ENCODE data around the gene CHST4. TPM values are rescaled to one million over a fixed set of nuclear protein-coding genes. Genes with fewer than 3 reads are reported as not detected.
"Not testable (repeated sequence)": the region's sequence is repeated elsewhere in the genome, so short reads cannot be mapped to it uniquely, and the experiment has no call there.

The CHST4 gene
- under 1 TPM; 0.26 to 0.29 (median 0.29) TPM for polyA plus RNA-seq (ENCODE audit: insufficient read length in 3 of 3)
- long read RNA-seq, donor 1, result 0 reads
- long read RNA-seq, donor 2, result 0 reads
- long read RNA-seq, donor 3, result 0 reads
- long read RNA-seq, donor 4, result 0 reads
- long read RNA-seq, donor 5, result 0 reads
- long read RNA-seq, donor 6, result 0 reads
- long read RNA-seq, donor 7, result 0 reads
- long read RNA-seq, donor 8, result 0 reads
- long read RNA-seq, donor 9, result 0 reads
- long read RNA-seq, donor 10, result 0 reads
- long read RNA-seq, donor 11, result 0 reads
- long read RNA-seq, donor 12, result 0 reads
- long read RNA-seq, donor 13, result 0 reads
- long read RNA-seq, donor 14, result 0 reads
- long read RNA-seq, donor 15, result 0 reads
- long read RNA-seq, donor 16, partial matches to known transcripts, result 0 of 1 reads
- long read RNA-seq, donor 16, other reads (novel, unspliced or antisense), result 0 of 1 reads

DNA sequence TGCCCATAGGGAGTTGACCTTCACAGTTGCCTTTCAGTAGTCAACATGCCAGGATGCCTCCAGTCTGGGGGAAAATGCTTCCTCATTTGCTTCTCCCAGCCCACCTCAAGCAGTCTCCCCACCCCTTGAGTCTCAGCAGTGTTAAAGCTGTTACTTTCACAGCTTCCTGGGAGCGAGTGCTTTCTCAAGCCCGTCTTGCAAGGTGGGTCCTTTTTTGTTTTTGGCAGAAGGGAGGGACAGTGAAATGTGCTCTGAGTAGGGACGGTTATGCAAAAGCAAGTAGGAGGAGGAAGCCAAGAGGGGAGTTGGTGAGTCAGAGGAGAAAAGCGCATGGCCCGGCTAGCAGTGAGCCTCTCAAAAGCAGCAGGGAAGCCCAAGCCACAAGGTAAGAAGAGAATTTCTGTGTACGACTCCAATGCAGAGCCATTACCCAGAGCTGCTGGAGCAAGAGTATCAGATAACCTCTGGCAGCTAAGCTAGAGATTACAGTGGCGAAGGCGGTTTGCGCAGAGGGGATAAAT is at the start of gene CHST4:
TSS of gene CHST4 (plus strand) at position 316 of the 521 bp plus-strand sequence. CDS start 10,252 bp downstream, outside the sequence.
- DNase-seq (ENCODE audit: extremely low read depth in 1 of 11, low read depth in 9 of 11, low spot score in 4 of 11), result peak in 1 of 11 donors; percentile 9

DNA sequence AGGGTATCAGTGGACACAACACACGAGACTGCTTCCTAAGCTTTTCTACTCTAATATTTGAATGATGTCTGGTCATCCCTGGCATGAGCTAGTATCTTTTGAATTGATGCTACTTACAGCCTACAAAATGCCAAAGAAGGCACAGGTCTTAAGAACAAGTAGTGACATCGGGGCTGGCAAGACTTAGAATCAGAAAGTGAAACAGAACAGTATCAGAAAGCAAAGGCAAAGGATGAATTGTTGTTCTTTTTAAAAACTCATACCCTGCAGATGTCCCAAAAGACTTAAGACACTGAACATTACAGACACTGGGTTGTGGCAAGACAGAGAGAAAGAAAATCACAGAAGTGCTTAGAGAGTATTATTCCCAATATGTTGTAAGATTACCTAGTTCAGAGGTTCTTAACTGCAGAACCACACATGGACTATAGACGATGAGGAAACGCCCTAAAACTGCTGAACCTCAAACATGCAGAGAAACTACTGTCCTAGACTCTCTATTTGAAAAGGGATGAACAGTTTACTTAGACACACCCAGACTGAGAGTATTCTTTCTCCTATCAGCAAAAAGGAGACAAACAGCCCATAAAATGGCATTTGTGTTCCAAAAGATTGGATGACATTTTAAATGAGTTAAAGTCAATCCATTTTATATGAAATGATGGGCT is 49.6 kb upstream of the CHST4 start:
- no peak for DNase-seq (ENCODE audit: extremely low read depth in 1 of 11, low read depth in 9 of 11, low spot score in 4 of 11)

DNA sequence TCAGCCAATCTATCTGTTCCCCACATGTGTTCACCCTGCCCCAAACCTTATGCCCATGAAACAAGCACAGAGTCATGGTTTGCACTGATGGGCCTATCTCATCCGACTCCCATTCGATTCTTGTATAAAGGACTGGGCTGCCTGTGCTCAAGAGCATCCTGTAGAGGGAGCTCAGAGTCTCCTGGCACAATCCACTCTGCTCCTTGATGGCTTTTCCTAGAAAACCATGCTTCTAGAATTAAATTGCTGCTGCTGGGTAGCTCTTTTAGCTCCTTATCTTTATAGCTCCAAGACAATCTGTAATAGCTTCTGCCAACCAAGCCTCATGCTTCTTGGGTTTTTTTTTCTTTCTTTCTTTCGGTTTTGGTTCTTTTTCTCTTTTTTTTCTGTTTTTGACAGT is 46.8 kb upstream of the CHST4 start:
- DNase-seq (ENCODE audit: extremely low read depth in 1 of 11, low read depth in 9 of 11, low spot score in 4 of 11), result no peak

DNA sequence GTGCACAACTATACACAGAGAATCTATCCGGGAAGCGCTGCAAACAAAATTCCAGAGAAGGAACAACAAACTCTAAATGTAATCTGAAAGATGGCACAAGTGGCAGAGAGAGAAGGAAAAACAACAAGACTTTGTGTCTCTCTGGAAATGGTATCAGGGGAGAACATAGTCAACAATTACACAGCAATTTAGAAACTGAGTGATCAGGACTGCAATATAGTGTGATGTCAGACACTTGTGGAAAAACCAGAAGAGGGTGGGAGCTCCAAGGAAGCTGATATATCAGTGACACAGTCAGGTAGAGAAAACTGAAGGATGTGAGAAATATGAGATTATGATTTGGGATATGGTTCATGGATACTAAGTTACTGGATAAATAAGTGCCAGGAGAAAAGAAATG is 45.3 kb upstream of the CHST4 start:
- DNase-seq (ENCODE audit: extremely low read depth in 1 of 11, low read depth in 9 of 11, low spot score in 4 of 11), result no peak

DNA sequence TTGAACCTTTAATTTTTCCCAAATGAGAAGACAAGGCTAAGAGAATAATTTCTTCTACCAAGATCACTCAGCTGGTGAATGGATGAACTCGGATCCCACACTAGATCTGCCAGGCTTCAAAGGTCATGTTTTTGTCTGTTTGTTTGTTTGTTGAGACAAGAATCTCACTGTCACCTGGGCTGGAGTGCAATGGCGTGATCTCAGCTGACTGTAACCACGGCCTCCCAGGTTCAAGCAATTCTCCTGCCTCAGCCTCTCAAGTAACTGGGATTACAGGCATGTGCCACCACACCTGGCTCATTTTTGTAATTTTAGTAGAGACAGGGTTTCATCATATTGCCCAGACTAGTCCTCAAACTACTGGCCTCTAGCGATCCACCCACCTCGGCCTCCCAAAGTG is 43.7 kb upstream of the CHST4 start:
- no peak for DNase-seq (ENCODE audit: extremely low read depth in 1 of 11, low read depth in 9 of 11, low spot score in 4 of 11)

DNA sequence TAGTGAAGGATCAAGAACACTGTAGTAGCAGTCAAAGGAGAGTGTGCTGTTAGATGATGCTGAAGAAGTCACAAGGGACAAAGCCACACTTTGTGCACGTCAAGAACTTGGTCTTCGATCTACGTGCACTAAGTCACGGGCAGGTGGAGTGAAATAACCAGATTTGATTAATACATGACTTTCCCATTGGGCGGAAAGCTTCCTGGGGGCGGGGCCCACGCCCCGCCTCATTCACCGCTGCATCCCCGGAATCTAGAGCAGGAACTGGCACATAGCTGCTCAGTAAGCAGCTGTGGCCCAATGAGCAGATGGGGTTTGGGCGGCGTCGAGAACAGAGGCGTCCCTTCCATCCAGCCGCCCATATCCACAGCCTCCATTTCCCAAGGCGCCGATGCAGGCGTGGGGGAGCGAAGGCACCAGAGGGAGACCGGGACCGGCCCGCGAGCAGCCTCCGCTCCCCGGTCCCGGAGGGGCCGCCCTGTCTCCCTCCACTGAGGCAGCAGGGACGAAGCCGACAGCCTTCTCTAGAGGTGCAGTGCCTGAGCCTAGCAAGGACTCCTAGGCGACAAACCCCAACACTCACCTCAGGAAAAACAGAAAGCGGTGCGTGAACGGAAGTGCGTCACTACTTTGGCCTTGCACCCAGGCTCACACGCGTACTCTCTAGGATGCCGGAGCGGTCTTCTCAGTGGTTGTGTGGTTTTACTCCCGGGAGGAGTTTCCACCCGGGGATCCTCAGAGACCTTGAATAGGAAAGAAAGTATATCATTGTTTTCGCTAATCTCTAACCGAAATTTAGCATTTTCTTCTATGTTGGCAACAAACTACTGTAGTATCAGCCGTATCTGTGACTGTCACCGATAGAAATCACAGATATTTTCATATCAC is 42.0 kb upstream of the CHST4 start:
- peak; percentile 74 to 91 (median 85) for DNase-seq (ENCODE audit: extremely low read depth in 1 of 11, low read depth in 9 of 11, low spot score in 4 of 11)

DNA sequence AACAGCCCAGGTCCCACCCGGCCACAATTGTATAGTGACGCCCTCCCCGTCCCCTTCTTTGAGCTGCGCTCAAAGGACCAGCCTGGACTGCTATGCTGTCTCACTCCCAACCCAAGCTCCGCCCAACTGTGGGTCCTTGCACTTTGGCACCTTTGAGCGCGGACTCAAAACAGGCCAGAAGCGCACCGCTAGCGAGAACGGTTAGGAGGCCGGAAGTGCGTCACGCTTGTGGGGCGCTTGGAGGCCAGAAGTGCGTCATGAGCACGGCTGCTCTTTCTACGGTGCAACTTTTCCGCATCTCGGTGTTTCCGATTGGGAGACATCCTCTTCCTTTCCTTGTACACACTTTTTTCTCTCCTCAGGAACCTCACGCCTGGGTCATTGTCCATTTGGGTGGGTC is 37.1 kb upstream of the CHST4 start, which contains the start of gene ZNF19:
TSS of gene ZNF19 (minus strand) at position 203 of the 400 bp plus-strand sequence. CDS start 7,210 bp downstream, outside the sequence.
- no peak for DNase-seq (ENCODE audit: extremely low read depth in 1 of 11, low read depth in 9 of 11, low spot score in 4 of 11)

DNA sequence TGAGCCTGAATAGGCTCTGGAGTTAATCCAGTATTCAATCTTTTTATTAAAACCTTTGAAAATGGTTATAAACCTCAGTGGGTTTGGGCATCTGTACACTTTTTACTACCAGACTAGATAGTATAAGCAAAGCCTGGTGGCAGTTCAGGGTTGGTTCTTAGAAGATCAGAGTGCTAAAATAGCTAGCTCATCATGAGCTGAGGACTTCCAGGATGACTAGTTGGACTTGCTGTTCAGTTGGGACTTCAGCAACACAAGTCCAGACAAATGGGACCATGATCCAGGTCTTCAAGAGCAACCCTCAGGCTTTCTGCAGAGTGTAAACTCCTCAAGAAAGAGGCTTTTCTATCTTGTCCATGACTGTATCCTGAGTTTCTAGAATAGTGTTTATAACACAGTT is 35.9 kb upstream of the CHST4 start:
- DNase-seq (ENCODE audit: extremely low read depth in 1 of 11, low read depth in 9 of 11, low spot score in 4 of 11), result no peak

DNA sequence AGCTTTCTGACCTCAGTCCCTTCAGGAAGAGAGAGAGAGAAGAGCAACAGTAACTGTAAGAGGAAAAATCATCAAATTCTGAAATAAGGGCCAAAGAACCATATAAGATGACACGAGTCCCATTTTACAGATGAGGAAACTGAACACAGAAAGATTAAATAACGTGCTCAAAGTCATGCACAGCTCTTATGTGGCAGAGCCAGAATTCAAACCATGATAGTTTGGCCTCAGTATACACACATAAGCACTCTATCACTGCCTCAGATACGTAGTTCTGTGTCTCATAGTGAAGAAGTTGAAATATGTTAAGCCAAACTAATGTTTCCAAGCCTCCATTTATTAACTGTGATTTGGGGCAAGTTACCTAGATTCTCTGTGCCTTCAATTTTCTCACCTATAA is 35.2 kb upstream of the CHST4 start:
- DNase-seq (ENCODE audit: extremely low read depth in 1 of 11, low read depth in 9 of 11, low spot score in 4 of 11), result no peak

DNA sequence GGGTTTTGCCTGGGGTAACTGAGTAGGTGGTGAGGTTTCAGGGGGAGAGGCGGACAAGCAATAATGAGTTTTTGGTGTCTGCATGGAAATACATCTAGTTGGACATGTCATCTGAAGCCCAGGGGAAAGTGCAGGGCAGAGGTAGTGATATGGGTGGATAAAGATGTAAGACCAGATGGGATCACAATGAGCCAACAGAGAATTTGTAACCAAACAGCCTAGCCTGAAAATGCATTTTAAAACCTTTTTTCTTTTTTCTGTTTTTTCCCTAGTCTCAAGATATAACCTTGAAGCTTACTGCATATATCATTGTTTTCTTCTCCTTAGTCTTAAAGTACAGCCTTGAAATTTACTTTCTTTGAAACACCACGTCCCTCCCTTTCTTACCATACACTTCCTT is 33.4 kb upstream of the CHST4 start:
- DNase-seq (ENCODE audit: extremely low read depth in 1 of 11, low read depth in 9 of 11, low spot score in 4 of 11), result no peak

DNA sequence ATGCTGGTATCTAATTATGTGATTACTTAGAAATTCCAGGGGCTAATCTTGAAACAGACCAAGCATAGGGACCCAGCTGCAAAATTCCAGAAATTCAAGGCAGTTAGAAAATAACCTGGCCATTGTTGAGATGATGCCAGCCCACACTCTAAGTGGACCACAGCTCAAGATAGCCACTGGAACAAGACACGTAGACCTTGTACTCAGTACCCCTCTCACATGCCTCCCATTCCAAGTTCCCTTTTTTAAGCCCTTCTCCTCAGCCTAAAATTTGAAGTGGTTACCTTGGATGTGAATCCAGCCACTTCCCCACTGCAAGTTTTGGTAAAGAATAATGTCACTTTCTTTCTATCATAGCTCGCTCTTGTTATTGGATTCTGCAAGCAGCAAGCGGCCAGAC is 33.0 kb upstream of the CHST4 start:
- no peak for DNase-seq (ENCODE audit: extremely low read depth in 1 of 11, low read depth in 9 of 11, low spot score in 4 of 11)

DNA sequence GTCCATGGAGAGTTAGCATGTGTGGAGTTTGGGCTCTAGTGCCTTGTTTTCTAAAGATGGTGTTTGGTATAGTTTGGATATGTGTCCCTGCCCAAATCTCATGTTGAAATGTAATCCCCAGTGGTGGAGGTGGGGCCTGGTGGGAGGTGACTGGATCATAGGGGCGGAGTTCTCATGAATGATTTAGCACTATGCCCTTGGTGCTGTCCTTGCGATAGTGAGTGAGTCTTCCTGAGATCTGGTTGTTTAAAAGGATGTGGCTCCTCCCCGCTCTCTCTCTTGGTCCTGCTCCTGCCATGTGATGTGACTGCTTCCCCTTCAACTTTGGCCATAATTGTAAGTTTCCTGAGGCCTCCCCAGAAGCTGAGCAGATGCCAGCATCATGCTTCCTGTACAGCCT is 28.2 kb upstream of the CHST4 start:
- DNase-seq (ENCODE audit: extremely low read depth in 1 of 11, low read depth in 9 of 11, low spot score in 4 of 11), result no peak

DNA sequence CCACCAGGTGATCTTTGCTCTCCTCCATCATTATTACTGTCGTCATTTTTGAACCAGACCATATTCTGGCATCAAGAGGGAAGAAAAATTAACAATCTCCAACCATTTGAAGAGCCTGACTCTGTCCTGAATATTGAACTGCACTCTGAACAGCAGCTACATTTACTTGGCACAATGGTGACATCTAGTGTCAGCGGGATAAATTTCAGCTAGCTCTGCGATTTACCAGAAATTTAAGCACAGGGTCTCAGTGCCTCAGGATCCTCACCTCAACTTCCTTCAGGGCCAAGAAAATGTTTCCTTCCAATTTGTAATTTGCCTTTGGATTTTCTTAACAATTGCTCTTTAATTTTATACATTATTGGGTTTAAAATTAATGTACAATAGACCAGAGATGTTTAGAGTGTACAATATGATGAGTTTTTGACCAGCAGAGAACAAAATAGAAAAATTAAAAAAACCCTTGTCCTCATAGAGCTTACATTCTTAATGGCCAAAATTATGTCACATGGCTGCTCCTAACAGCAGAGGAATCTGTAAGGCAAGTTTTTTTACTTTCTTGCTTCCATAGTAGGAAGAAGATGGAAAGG is 26.4 kb upstream of the CHST4 start:
- DNase-seq (ENCODE audit: extremely low read depth in 1 of 11, low read depth in 9 of 11, low spot score in 4 of 11), result peak in 7 of 11 donors; percentile 32 to 57 (median 39)

DNA sequence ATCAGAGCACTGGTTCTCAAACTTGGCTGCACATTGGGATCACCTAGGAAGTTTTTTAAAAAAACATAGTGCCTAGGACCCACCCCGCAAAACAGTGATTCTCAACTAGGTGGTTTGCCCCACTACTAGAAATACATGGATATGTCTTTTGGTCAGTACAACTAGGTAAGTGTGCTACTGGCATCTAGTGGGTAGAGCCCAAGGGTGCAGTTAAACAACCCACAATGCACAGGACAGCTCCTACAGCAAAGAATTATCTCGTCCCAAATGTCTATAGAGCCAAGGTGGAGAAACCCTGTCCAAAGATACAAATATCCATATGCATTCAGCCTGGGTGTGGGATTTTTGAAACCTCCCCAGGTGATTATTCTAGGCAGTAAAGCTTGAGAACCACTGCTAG is 25.3 kb upstream of the CHST4 start:
- DNase-seq (ENCODE audit: extremely low read depth in 1 of 11, low read depth in 9 of 11, low spot score in 4 of 11), result no peak

DNA sequence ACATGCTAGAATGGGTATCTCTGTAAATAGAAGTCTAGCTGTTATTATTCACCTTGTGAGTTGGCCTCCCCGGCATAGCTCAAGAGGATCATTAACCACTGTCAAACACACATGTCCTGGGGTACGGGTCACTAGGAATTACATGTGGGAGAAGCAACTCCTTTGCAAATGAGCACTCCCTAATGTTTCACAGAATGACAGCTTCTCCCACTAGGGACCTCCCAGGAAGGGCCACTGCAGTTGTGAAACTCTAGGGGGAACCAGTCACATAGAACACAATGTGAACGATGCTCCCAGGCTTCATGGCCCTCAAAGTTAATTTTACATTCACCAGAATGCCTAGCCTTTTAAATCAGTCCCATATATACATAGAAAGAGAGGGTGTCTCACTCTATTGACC is 24.7 kb upstream of the CHST4 start:
- DNase-seq (ENCODE audit: extremely low read depth in 1 of 11, low read depth in 9 of 11, low spot score in 4 of 11), result peak in 3 of 11 donors; percentile 29 to 41 (median 39)

DNA sequence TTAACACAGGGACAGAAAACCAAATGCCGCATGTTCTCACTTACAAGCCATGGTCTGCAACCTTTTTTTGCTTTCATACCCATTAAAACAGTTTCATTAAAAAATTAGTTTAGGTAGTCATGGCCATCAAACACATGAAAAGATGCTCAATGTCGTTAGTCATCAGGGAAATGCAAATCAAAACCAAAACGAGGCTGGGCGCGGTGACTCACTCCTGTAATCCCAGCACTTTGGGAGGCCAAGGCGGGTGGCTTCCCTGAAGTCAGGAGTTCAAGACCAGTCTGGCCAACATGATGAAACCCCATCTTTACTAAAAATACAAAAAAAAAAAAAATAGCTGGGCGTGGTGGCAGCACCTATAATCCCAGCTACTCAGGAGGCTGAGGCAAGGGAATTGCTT is 22.2 kb upstream of the CHST4 start:
- not testable (repeated sequence) for DNase-seq (ENCODE audit: extremely low read depth in 1 of 11, low read depth in 9 of 11, low spot score in 4 of 11)

DNA sequence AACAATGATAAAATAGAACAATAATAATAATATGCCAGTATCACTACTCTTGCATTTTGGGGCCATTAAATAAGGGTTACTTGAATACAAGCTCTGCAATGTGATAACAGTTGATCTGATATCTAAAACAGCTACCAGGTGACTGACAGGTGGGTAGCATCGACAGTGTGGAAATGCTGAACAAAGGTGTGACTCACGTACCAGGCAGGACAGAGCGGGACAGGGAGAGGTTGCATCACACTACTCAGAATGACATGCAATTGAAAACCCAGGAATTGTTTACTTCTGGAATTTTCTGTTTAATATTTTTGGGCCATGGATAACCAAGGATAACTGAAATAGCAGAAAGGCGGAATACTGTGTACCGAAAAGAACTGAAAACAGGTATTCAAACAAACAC is 21.3 kb upstream of the CHST4 start:
- no peak for DNase-seq (ENCODE audit: extremely low read depth in 1 of 11, low read depth in 9 of 11, low spot score in 4 of 11)

DNA sequence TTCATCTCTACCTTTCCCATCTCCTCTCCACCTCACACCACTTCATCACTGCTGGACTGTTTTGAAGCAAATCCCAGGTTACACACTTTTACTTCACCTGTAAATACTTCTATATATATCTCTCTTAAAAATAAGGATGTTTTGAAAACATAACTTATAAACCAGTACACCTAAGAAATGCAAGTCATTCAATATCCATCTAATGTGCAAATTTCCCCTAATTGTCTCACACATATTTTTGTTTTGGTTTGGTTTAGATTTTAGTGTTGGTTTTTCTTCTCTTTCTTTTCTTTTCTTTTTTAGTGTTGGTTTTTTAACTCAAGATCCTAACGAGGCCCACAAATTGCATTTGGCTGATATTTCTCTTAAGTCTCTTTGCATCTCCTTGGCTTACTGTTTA is 19.2 kb upstream of the CHST4 start:
- DNase-seq (ENCODE audit: extremely low read depth in 1 of 11, low read depth in 9 of 11, low spot score in 4 of 11), result no peak

DNA sequence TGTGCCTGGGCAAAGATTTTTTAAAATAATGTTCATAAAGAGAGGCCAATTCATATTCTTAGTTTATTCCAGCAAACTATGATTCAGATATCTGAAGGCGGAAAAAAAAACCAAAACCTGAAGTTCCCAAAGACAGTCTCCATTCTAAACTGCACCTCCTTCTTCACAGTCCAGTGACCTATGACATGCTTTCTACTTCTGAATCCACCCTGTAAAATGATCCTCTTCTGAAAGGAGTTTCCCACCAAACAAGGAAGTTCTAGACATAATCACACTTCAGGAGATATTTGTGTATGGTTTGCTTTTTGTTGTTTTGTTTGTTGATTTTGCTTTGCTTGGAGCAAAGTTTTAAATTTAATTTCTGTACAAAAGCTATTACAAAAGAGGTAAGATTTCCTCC is 12.9 kb upstream of the CHST4 start:
- DNase-seq (ENCODE audit: extremely low read depth in 1 of 11, low read depth in 9 of 11, low spot score in 4 of 11), result no peak
